Lower leg skin (tissue), 3 donors: ENCODE measurements around the gene BAIAP2.

Experiments
- CTCF ChIP-seq, 3 donors: fragments of 450-650 bp; IDR thresholded peaks; one replicate each; pipeline ENCODE4 v1.5.1; 2016; ENCODE audit warnings: antibody characterized with exemption in 3 of 3, mild to moderate bottlenecking in 3 of 3, moderate library complexity in 2 of 3
- POLR2A ChIP-seq, 2 donors: fragments of 450-650 bp; IDR thresholded peaks; one replicate each; pipeline ENCODE4 v1.6.1; 2016 to 2017; ENCODE audit warnings: antibody characterized with exemption in 2 of 2, mild to moderate bottlenecking in 1 of 2, moderate library complexity in 1 of 2

GRCh38 chr17:81037026-81037797 is 2.3 kb downstream of the BAIAP2 start:
- TF ChIP-seq CTCF (IDR thresholded peaks at IDR 0.05) (no peak), POLR2A (IDR thresholded peaks at IDR 0.05) (no peak)
